ENCODE results near the gene GNPTG. TPM values are rescaled to one million over a fixed set of nuclear protein-coding genes. Genes with fewer than 3 reads are reported as not detected.

Gene GNPTG
- total RNA-seq, 1 experiment from 2014 or later: 19.6 TPM

- Histone ChIP-seq H3K27me3 (ENCODE audit: low read length) (no peaks in the 10 kb centered on the region), H2AFZ (ENCODE audit: low read length) (no peak overlapping the region), H3K27ac (ENCODE audit: low read length) (no peak overlapping the region), H3K9ac (ENCODE audit: low read length) (peak overlapping the region; percentile 89), H3K79me2 (ENCODE audit: low read length) (peaks cover 50% of the 10 kb centered on the region), H3K4me2 (ENCODE audit: low read depth, low read length, poor library complexity, severe bottlenecking) (peak overlapping the region; percentile 98), H3K9me2 (replicated peaks; ENCODE audit: insufficient read depth, low read length) (no peaks in the 10 kb centered on the region), H3K9me3 (ENCODE audit: low read length) (no peaks in the 10 kb centered on the region), H4K20me1 (ENCODE audit: insufficient read depth, low read depth, low read length) (0 out of 2 replicates have a peak, but pooled peaks cover 7% of the 10 kb centered on the region), H3K4me3 (ENCODE audit: low read length) (peak overlapping the region; percentile 96), H3K4me1 (ENCODE audit: low read length) (peaks cover 23% of the 10 kb centered on the region), H3K36me3 (ENCODE audit: insufficient read depth, low read length) (no peaks in the 10 kb centered on the region)
- DNase-seq: no peak
Measured at GRCh38 chr16:1350691-1351090, 1.0 kb upstream of the GNPTG start.

GRCh38 chr16:1351215-1351581 is 533 bp upstream of the GNPTG start:
- no peaks in the 10 kb centered on the region for H3K27me3 ChIP-seq (ENCODE audit: low read length)

GRCh38 chr16:1354815-1355540 is 3.2 kb downstream of the GNPTG start:
- Histone ChIP-seq H4K20me1 (ENCODE audit: insufficient read depth, low read depth, low read length) (0 out of 2 replicates have a peak, but pooled peaks cover 7% of the 10 kb centered on the region), H3K4me3 (ENCODE audit: low read length) (no peak overlapping the region), H3K27ac (ENCODE audit: low read length) (no peak overlapping the region), H3K4me1 (ENCODE audit: low read length) (peaks cover 23% of the 10 kb centered on the region), H2AFZ (ENCODE audit: low read length) (no peak overlapping the region), H3K9me2 (replicated peaks; ENCODE audit: insufficient read depth, low read length) (no peaks in the 10 kb centered on the region), H3K9me3 (ENCODE audit: low read length) (no peaks in the 10 kb centered on the region), H3K4me2 (ENCODE audit: low read depth, low read length, poor library complexity, severe bottlenecking) (no peak overlapping the region), H3K79me2 (ENCODE audit: low read length) (peaks cover 62% of the 10 kb centered on the region), H3K36me3 (ENCODE audit: insufficient read depth, low read length) (no peaks in the 10 kb centered on the region), H3K9ac (ENCODE audit: low read length) (no peak overlapping the region), H3K27me3 (ENCODE audit: low read length) (no peaks in the 10 kb centered on the region)
- DNase-seq: no peak

More at GRCh38 chr16:1351215-1351581, 533 bp upstream of the GNPTG start:
- no peak overlapping the region for H3K27ac ChIP-seq (ENCODE audit: low read length)
- peaks cover 23% of the 10 kb centered on the region for H3K4me1 ChIP-seq (ENCODE audit: low read length)
- H3K9me2 ChIP-seq (replicated peaks; ENCODE audit: insufficient read depth, low read length): no peaks in the 10 kb centered on the region
- H2AFZ ChIP-seq (ENCODE audit: low read length): peak overlapping the region; percentile 84; the same call in 1 of the 2 replicates
- H3K36me3 ChIP-seq (ENCODE audit: insufficient read depth, low read length): no peaks in the 10 kb centered on the region
- H3K9me3 ChIP-seq (ENCODE audit: low read length): no peaks in the 10 kb centered on the region
- H3K4me3 ChIP-seq (ENCODE audit: low read length): peak overlapping the region; percentile 96
- peak overlapping the region; percentile 89 for H3K9ac ChIP-seq (ENCODE audit: low read length)
- H4K20me1 ChIP-seq (ENCODE audit: insufficient read depth, low read depth, low read length): 0 out of 2 replicates have a peak, but pooled peaks cover 7% of the 10 kb centered on the region
- peaks cover 55% of the 10 kb centered on the region for H3K79me2 ChIP-seq (ENCODE audit: low read length)
- no peak for DNase-seq
- peak overlapping the region; percentile 98 for H3K4me2 ChIP-seq (ENCODE audit: low read depth, low read length, poor library complexity, severe bottlenecking)

- Histone ChIP-seq H2AFZ (ENCODE audit: low read length) (no peak overlapping the region), H3K36me3 (ENCODE audit: insufficient read depth, low read length) (no peaks in the 10 kb centered on the region), H3K79me2 (ENCODE audit: low read length) (peaks cover 59% of the 10 kb centered on the region), H3K9me2 (replicated peaks; ENCODE audit: insufficient read depth, low read length) (no peaks in the 10 kb centered on the region), H4K20me1 (ENCODE audit: insufficient read depth, low read depth, low read length) (0 out of 2 replicates have a peak, but pooled peaks cover 6% of the 10 kb centered on the region), H3K4me2 (ENCODE audit: low read depth, low read length, poor library complexity, severe bottlenecking) (no peak overlapping the region), H3K27ac (ENCODE audit: low read length) (no peak overlapping the region), H3K4me3 (ENCODE audit: low read length) (no peak overlapping the region), H3K27me3 (ENCODE audit: low read length) (no peaks in the 10 kb centered on the region), H3K4me1 (ENCODE audit: low read length) (peaks cover 18% of the 10 kb centered on the region), H3K9ac (ENCODE audit: low read length) (no peak overlapping the region), H3K9me3 (ENCODE audit: low read length) (no peaks in the 10 kb centered on the region)
- no peak for DNase-seq
Measured at GRCh38 chr16:1355591-1355990, 3.9 kb downstream of the GNPTG start.

- Histone ChIP-seq H3K4me2 (ENCODE audit: low read depth, low read length, poor library complexity, severe bottlenecking) (no peak overlapping the region), H3K27me3 (ENCODE audit: low read length) (no peaks in the 10 kb centered on the region), H2AFZ (ENCODE audit: low read length) (no peak overlapping the region), H3K79me2 (ENCODE audit: low read length) (peaks cover 52% of the 10 kb centered on the region), H3K9ac (ENCODE audit: low read length) (no peak overlapping the region), H3K4me1 (ENCODE audit: low read length) (peaks cover 12% of the 10 kb centered on the region), H3K9me3 (ENCODE audit: low read length) (no peaks in the 10 kb centered on the region), H3K9me2 (replicated peaks; ENCODE audit: insufficient read depth, low read length) (no peaks in the 10 kb centered on the region), H3K27ac (ENCODE audit: low read length) (no peak overlapping the region), H3K36me3 (ENCODE audit: insufficient read depth, low read length) (no peaks in the 10 kb centered on the region), H4K20me1 (ENCODE audit: insufficient read depth, low read depth, low read length) (no peaks in the 10 kb centered on the region), H3K4me3 (ENCODE audit: low read length) (no peak overlapping the region)
- DNase-seq: no peak
Measured at GRCh38 chr16:1356061-1356900, 4.5 kb downstream of the GNPTG start.

- H3K27me3 ChIP-seq (ENCODE audit: low read length): no peaks in the 10 kb centered on the region
- no peaks in the 10 kb centered on the region for H3K9me3 ChIP-seq (ENCODE audit: low read length)
- no peaks in the 10 kb centered on the region for H3K9me2 ChIP-seq (replicated peaks; ENCODE audit: insufficient read depth, low read length)
- peaks cover 50% of the 10 kb centered on the region for H3K79me2 ChIP-seq (ENCODE audit: low read length)
- no peak overlapping the region for H2AFZ ChIP-seq (ENCODE audit: low read length)
- no peak overlapping the region for H3K9ac ChIP-seq (ENCODE audit: low read length)
- no peak overlapping the region for H3K4me3 ChIP-seq (ENCODE audit: low read length)
- 0 out of 2 replicates have a peak, but pooled peaks cover 3% of the 10 kb centered on the region for H3K36me3 ChIP-seq (ENCODE audit: insufficient read depth, low read length)
- DNase-seq: no peak
- H3K4me2 ChIP-seq (ENCODE audit: low read depth, low read length, poor library complexity, severe bottlenecking): no peak overlapping the region
- H4K20me1 ChIP-seq (ENCODE audit: insufficient read depth, low read depth, low read length): no peaks in the 10 kb centered on the region
- peaks cover 5% of the 10 kb centered on the region for H3K4me1 ChIP-seq (ENCODE audit: low read length)
- no peak overlapping the region for H3K27ac ChIP-seq (ENCODE audit: low read length)
Measured at GRCh38 chr16:1357906-1358566, 6.3 kb downstream of the GNPTG start.

- Histone ChIP-seq H3K9me3 (ENCODE audit: low read length) (no peaks in the 10 kb centered on the region), H3K79me2 (ENCODE audit: low read length) (peaks cover 21% of the 10 kb centered on the region), H3K4me3 (ENCODE audit: low read length) (no peak overlapping the region), H3K27ac (ENCODE audit: low read length) (no peak overlapping the region), H3K9me2 (replicated peaks; ENCODE audit: insufficient read depth, low read length) (no peaks in the 10 kb centered on the region), H3K4me1 (ENCODE audit: low read length) (no peaks in the 10 kb centered on the region), H3K9ac (ENCODE audit: low read length) (no peak overlapping the region), H3K4me2 (ENCODE audit: low read depth, low read length, poor library complexity, severe bottlenecking) (no peak overlapping the region), H2AFZ (ENCODE audit: low read length) (no peak overlapping the region), H4K20me1 (ENCODE audit: insufficient read depth, low read depth, low read length) (no peaks in the 10 kb centered on the region), H3K27me3 (ENCODE audit: low read length) (no peaks in the 10 kb centered on the region), H3K36me3 (ENCODE audit: insufficient read depth, low read length) (0 out of 2 replicates have a peak, but pooled peaks cover 3% of the 10 kb centered on the region)
- no peak for DNase-seq
Measured at GRCh38 chr16:1361685-1362360, 10.1 kb downstream of the GNPTG start.
